BLaER1 treated with 17β-estradiol and CSF1 and Interleukin-3, amounts not matched to agents 10 nM and 100 nM (cell line): ENCODE results near the gene RAP1A.

Source experiments
- H3K27ac ChIP-seq, 11 experiments: shearing (Covaris generic); formaldehyde crosslinking; 2 replicates each; pipeline ENCODE4 v1.8.1; 2022
- H3K27me3 ChIP-seq, 11 experiments: shearing (Covaris generic); formaldehyde crosslinking; 2 replicates each; pipeline ENCODE4 v1.8.1; 2022
- H3K36me3 ChIP-seq, 11 experiments: shearing (Covaris generic); formaldehyde crosslinking; 2 replicates each; pipeline ENCODE4 v1.8.1; 2022
- H3K4me1 ChIP-seq, 10 experiments: shearing (Covaris generic); formaldehyde crosslinking; 2 replicates each; pipeline ENCODE4 v1.8.1; 2022
- H3K4me2 ChIP-seq, 11 experiments: shearing (Covaris generic); formaldehyde crosslinking; 2 replicates each; pipeline ENCODE4 v1.8.1; 2022
- H3K4me3 ChIP-seq, 10 experiments: shearing (Covaris generic); formaldehyde crosslinking; 2 replicates each; pipeline ENCODE4 v1.8.1; 2022
- H3K9ac ChIP-seq, 11 experiments: shearing (Covaris generic); formaldehyde crosslinking; 2 replicates each; pipeline ENCODE4 v1.8.1; 2022
- H3K9me3 ChIP-seq, 11 experiments: shearing (Covaris generic); formaldehyde crosslinking; replicated peaks in 1 of 11; 2 replicates each; pipeline ENCODE4 v1.8.1; 2022
- H4K20me1 ChIP-seq, 11 experiments: shearing (Covaris generic); formaldehyde crosslinking; 2 replicates each; pipeline ENCODE4 v1.8.1; 2022
- Cebpa-rat ChIP-seq, 11 experiments: shearing (Covaris generic); IDR thresholded peaks; 2 replicates each; pipeline ENCODE4 v1.8.1; 2022

Gene RAP1A

GRCh38 chr1:111619635-111620440 is at the start of gene RAP1A:
TSS of gene RAP1A (plus strand) at chr1:111619789. CDS start at chr1:111691361, 71,572 bp downstream.
- TF ChIP-seq Cebpa-rat (IDR thresholded peaks at IDR 0.05), result no peak
- peaks cover 40 to 83% (median 46%) of the 10 kb centered on the region in 10 experiments for H3K4me1 ChIP-seq
- H3K4me3 ChIP-seq, result peak within 1 kb of the TSS; percentile 95 to 99 (median 98)
- peak within 1 kb of the TSS; percentile 74 to 99 (median 94) for H3K4me2 ChIP-seq
- no peaks in the 10 kb centered on the region for H3K27me3 ChIP-seq
- H3K36me3 ChIP-seq, result peaks cover 0 to 17% (median 9%) of the 10 kb centered on the region in 11 experiments; a peak in 11 of 22 replicates
- peaks cover 13 to 45% (median 40%) of the 10 kb centered on the region in 11 experiments; a peak in 18 of 22 replicates for H4K20me1 ChIP-seq
- H3K9me3 ChIP-seq, result no peaks in the 10 kb centered on the region
- peak within 1 kb of the TSS; percentile 94 to 98 (median 96) for H3K9ac ChIP-seq
- H3K27ac ChIP-seq, result peak within 1 kb of the TSS; percentile 86 to 97 (median 93)

DNA sequence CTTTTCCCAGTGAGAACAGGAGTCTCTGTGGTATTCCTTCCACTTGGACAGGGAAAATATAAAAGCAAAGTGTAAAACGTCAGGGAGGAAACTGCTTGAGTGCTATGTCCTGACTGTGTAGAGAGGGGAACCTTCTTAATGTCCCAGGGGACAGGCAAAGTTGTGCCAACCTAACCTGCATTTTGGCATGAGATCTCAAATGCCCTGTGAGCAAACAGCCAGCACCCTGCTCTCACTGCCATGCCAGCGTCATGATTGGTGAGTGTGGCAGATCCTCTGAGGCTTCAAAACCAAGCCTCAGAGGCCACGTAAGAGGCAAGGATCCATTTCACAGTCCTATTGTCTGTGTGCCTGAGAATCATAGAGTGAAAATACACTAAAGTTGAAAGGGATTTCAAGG is 49.7 kb upstream of the RAP1A start:
- Histone ChIP-seq H3K4me3 (no peak overlapping the region), H3K36me3 (no peaks in the 10 kb centered on the region), H4K20me1 (no peaks in the 10 kb centered on the region), H3K4me1 (no peaks in the 10 kb centered on the region), H3K27me3 (no peaks in the 10 kb centered on the region), H3K9me3 (no peaks in the 10 kb centered on the region), H3K9ac (no peak overlapping the region), H3K27ac (no peak overlapping the region), H3K4me2 (no peak overlapping the region)
- no peak for TF ChIP-seq Cebpa-rat (IDR thresholded peaks at IDR 0.05)

DNA sequence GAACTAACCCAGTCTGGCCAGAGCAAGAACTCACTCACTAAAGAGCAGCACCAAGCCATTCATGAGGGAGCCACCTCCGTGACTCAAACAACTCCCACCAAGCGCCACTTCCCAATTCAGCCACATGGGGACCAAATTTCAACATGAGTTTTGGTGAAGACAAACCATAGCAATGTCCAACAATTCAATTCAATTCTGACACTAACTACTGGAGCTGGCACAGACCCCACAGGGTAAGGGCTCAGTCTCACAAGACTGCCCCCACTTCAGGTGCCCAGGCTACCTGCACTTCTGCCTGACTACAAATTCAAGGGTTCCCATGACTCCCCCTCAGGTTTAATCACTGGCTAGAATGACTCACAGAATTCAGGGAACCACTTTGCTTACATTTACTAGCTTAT is 48.8 kb upstream of the RAP1A start:
- Histone ChIP-seq H4K20me1 (no peaks in the 10 kb centered on the region), H3K9me3 (no peaks in the 10 kb centered on the region), H3K36me3 (no peaks in the 10 kb centered on the region), H3K4me3 (no peak overlapping the region), H3K4me2 (no peak overlapping the region), H3K4me1 (no peaks in the 10 kb centered on the region), H3K27ac (no peak overlapping the region), H3K27me3 (no peaks in the 10 kb centered on the region), H3K9ac (no peak overlapping the region)
- no peak for TF ChIP-seq Cebpa-rat (IDR thresholded peaks at IDR 0.05)

GRCh38 chr1:111571239-111571638 is 48.4 kb upstream of the RAP1A start:
- Histone ChIP-seq H3K9me3 (no peaks in the 10 kb centered on the region), H3K4me3 (no peak overlapping the region), H4K20me1 (no peaks in the 10 kb centered on the region), H3K27ac (no peak overlapping the region), H3K27me3 (no peaks in the 10 kb centered on the region), H3K36me3 (no peaks in the 10 kb centered on the region), H3K4me2 (no peak overlapping the region), H3K4me1 (no peaks in the 10 kb centered on the region), H3K9ac (no peak overlapping the region)
- no peak for TF ChIP-seq Cebpa-rat (IDR thresholded peaks at IDR 0.05)

DNA sequence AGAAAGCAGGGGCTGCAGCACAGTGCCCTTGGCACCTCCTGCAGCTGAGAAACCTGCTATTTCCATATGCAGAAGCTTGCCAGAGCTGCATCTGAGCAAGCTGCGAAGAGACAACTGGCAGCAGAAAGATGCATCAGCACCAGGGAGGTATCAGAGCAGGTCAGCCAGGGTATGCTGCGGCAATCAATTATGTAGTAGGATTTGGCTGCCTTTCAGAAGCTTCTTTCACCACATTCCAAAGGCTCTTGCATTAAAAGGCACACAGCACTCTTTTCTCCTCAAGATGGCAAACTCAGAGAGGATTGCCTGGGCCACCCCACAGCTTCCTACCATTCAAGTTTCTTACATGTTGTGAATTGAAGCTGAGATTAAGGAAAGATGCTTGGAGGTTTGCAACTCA is 47.6 kb upstream of the RAP1A start:
- H3K36me3 ChIP-seq, result no peaks in the 10 kb centered on the region
- H3K27ac ChIP-seq, result no peak overlapping the region
- H3K4me2 ChIP-seq, result no peak overlapping the region
- H3K4me3 ChIP-seq, result no peak overlapping the region
- H4K20me1 ChIP-seq, result no peaks in the 10 kb centered on the region
- no peaks in the 10 kb centered on the region for H3K4me1 ChIP-seq
- no peaks in the 10 kb centered on the region for H3K27me3 ChIP-seq
- TF ChIP-seq Cebpa-rat (IDR thresholded peaks at IDR 0.05), result no peak
- no peak overlapping the region for H3K9ac ChIP-seq
- H3K9me3 ChIP-seq, result no peaks in the 10 kb centered on the region

DNA sequence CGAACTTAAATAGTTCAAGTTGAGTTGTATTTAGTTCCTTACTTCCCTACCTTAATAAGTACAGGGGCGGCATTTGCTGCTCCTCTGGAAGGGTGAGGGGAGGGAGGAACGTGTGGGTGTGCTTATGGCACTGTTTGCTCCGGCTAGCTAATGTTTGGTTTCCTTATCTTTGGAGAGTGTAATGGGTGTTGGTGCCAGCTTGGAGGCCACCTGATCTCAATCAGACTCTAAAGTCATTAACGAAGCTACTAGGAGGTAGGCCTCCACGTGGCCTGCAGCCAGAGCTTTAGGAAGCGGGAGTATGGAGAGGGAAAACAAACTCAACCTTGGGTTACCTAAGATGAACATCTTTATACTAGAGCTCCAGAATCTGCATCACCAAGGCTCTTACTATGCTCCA is 43.0 kb upstream of the RAP1A start:
- H3K4me1 ChIP-seq, result no peaks in the 10 kb centered on the region
- TF ChIP-seq Cebpa-rat (IDR thresholded peaks at IDR 0.05), result no peak
- H3K27me3 ChIP-seq, result no peaks in the 10 kb centered on the region
- H3K4me3 ChIP-seq, result no peak overlapping the region
- H3K27ac ChIP-seq, result no peak overlapping the region
- H3K9me3 ChIP-seq, result no peaks in the 10 kb centered on the region
- no peaks in the 10 kb centered on the region for H4K20me1 ChIP-seq
- H3K9ac ChIP-seq, result no peak overlapping the region
- H3K4me2 ChIP-seq, result no peak overlapping the region
- H3K36me3 ChIP-seq, result no peaks in the 10 kb centered on the region

DNA sequence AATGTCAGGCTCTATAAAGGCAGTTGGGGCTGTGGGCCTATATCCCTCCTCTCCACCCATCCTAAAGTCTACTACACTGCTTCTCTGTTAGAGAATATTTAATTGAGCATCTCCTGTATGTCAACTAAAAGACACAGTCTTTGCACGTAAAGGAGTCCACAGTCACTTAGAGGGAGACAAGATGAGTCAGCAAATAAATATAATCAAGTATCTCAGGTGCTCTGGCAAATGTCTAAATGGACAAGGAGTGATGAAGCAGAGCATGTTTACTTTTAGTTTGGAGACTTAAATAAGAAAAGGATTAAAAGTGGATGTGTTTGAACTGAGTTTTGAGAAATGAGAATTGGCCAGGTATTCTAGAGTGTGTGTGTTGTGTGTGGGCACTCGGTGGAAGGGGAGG is 41.8 kb upstream of the RAP1A start:
- TF ChIP-seq Cebpa-rat (IDR thresholded peaks at IDR 0.05), result no peak
- H3K9me3 ChIP-seq, result no peaks in the 10 kb centered on the region
- H3K36me3 ChIP-seq, result no peaks in the 10 kb centered on the region
- H3K4me3 ChIP-seq, result no peak overlapping the region
- H3K27ac ChIP-seq, result no peak overlapping the region
- H3K27me3 ChIP-seq, result no peaks in the 10 kb centered on the region
- H4K20me1 ChIP-seq, result no peaks in the 10 kb centered on the region
- peaks cover 0 to 5% (median 0%) of the 10 kb centered on the region in 10 experiments; a peak in 4 of 20 replicates for H3K4me1 ChIP-seq
- H3K9ac ChIP-seq, result no peak overlapping the region
- no peak overlapping the region for H3K4me2 ChIP-seq

DNA sequence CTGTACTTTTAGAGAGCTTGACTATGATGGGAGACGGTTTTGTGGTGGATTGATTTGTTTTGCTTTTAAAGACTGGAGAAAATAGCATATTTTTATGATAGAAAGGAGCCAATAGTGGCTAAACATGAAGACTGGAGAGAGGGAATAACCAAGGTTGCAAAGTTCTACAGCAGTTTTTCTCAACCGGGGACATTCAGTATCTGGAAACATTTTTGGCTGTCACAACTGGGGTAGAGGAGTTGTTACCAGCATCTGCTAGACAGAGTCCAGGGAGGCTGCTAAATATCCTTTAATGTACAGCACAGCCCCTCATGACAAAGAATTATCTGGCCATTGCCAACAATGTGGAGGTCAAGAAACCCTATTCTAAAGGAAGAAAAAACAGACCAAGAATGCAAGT is 38.4 kb upstream of the RAP1A start:
- Histone ChIP-seq H3K9me3 (no peaks in the 10 kb centered on the region), H3K9ac (no peak overlapping the region), H3K4me3 (no peak overlapping the region), H4K20me1 (no peaks in the 10 kb centered on the region), H3K4me1 (peaks cover 0 to 6% (median 0%) of the 10 kb centered on the region in 10 experiments; a peak in 4 of 20 replicates), H3K27me3 (no peaks in the 10 kb centered on the region), H3K4me2 (no peak overlapping the region), H3K27ac (no peak overlapping the region), H3K36me3 (no peaks in the 10 kb centered on the region)
- no peak for TF ChIP-seq Cebpa-rat (IDR thresholded peaks at IDR 0.05)

DNA sequence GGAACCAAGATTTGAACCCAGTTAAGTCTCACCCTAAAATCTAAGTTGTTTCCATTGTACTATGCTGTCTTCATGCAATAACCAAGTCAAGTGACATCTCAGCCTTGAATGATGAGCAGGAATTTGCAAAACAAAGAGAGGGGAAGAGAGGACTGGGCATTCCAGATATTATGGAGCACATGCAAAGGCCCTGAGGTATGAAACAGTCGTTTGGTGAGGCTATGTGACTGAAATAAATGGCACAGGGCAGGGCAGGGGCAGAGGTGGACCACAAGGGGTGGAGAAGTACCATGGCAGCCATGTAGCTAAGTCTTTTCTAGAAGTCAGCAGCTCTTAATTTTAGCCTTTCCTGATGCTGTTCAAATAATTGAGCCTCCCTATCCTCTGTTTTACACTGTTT is 37.6 kb upstream of the RAP1A start:
- Histone ChIP-seq H3K9ac (no peak overlapping the region), H3K27me3 (no peaks in the 10 kb centered on the region), H3K4me3 (no peak overlapping the region), H4K20me1 (no peaks in the 10 kb centered on the region), H3K27ac (no peak overlapping the region), H3K36me3 (no peaks in the 10 kb centered on the region), H3K9me3 (no peaks in the 10 kb centered on the region), H3K4me2 (no peak overlapping the region), H3K4me1 (peaks cover 0 to 6% (median 0%) of the 10 kb centered on the region in 10 experiments; a peak in 4 of 20 replicates)
- no peak for TF ChIP-seq Cebpa-rat (IDR thresholded peaks at IDR 0.05)
